Smooth muscle cell (in vitro differentiated cells): ENCODE results near the gene CD248. TPM values are rescaled to one million over a fixed set of nuclear protein-coding genes. Genes with fewer than 3 reads are reported as not detected.
"Not testable (repeated sequence)": the region's sequence is repeated elsewhere in the genome, so short reads cannot be mapped to it uniquely, and the experiment has no call there.

Experiments
- DNase-seq: peaks from one replicate; lab custom pipeline; 2025; ENCODE audit not compliant: unreplicated experiment; lab: John Stamatoyannopoulos, UW
- H2AFZ ChIP-seq: fragments of 200-600 bp; sonication (generic); 2 replicates; pipeline ENCODE4 v1.6.0; 2016; ENCODE audit warnings: antibody characterized with exemption, low read depth, mild to moderate bottlenecking
- H3F3A ChIP-seq: fragments of 200-600 bp; sonication (generic); 2 replicates; pipeline ENCODE4 v1.6.0; 2017; ENCODE audit warnings: antibody characterized with exemption, low read depth
- H3K27ac ChIP-seq: fragments of 200-600 bp; sonication (generic); 2 replicates; pipeline ENCODE4 v1.5.1; 2016; ENCODE audit warnings: low read depth, mild to moderate bottlenecking
- H3K27me3 ChIP-seq: fragments of 200-600 bp; sonication (generic); 2 replicates; pipeline ENCODE4 v1.6.1; 2016; ENCODE audit warnings: low read depth, mild to moderate bottlenecking
- H3K36me3 ChIP-seq: fragments of 200-600 bp; sonication (generic); 2 replicates; pipeline ENCODE4 v1.5.1; 2016; ENCODE audit warnings: low read depth
- H3K4me1 ChIP-seq: fragments of 200-600 bp; sonication (generic); 2 replicates; pipeline ENCODE4 v1.5.1; 2016; ENCODE audit warnings: low read depth
- H3K4me2 ChIP-seq: fragments of 200-600 bp; sonication (generic); 2 replicates; pipeline ENCODE4 v1.6.0; 2016; ENCODE audit warnings: mild to moderate bottlenecking
- H3K4me3 ChIP-seq: fragments of 200-600 bp; sonication (generic); 2 replicates; pipeline ENCODE4 v1.5.1; 2016; ENCODE audit warnings: mild to moderate bottlenecking
- H3K79me2 ChIP-seq: fragments of 200-600 bp; sonication (generic); 2 replicates; pipeline ENCODE4 v1.6.0; 2016; ENCODE audit warnings: low read depth, mild to moderate bottlenecking
- H3K9ac ChIP-seq: fragments of 200-600 bp; sonication (generic); 2 replicates; pipeline ENCODE4 v1.6.0; 2016; ENCODE audit warnings: low read depth
- H3K9me3 ChIP-seq: fragments of 200-600 bp; sonication (generic); replicated peaks from 2 replicates; pipeline ENCODE4 v1.5.1; 2016; ENCODE audit warnings: low read depth
- H4K20me1 ChIP-seq: fragments of 200-600 bp; sonication (generic); 2 replicates; pipeline ENCODE4 v1.6.0; 2016; ENCODE audit warnings: low read depth
- CTCF ChIP-seq: fragments of 200-600 bp; sonication (generic); IDR thresholded peaks from 2 replicates; pipeline ENCODE4 v1.5.1; 2017; ENCODE audit warnings: borderline replicate concordance, mild to moderate bottlenecking, antibody characterized with exemption; ENCODE audit not compliant: insufficient read depth, poor library complexity, severe bottlenecking
- WGBS: methylation state at CpG from one replicate; pipeline ENCODE4 v1.1.7; 2016; ENCODE audit warnings: low lambda C conversion rate; 5-methylcytosine and 5-hydroxymethylcytosine counted together
- polyA plus RNA-seq: library from polyadenylated mRNA; unstranded; fragments of >200 nt; fragmentation: Nextera tagmentation; extraction: Ambion mirVana; gene quantifications from 2 replicates; pipeline ENCODE4 v1.2.1, GENCODE V29; 2016
- total RNA-seq: library from RNA; depleted of rRNA; stranded (reverse); fragments of >200 nt; gene quantifications from 2 replicates; pipeline ENCODE4 v1.2.3, GENCODE V29; 2014

Gene CD248
- total and polyA plus RNA-seq, 2 experiments from 2014 or later: 35.5 to 287 TPM

GRCh38 chr11:66311470-66311964 lies 5.3 kb downstream of the CD248 start:
- peaks cover 24% of the 10 kb centered on the region for H3K4me1 ChIP-seq
- H3K27ac ChIP-seq: peak overlapping the region; percentile 9
- no peak for TF ChIP-seq CTCF
- peak overlapping the region; percentile 73 for H3K4me2 ChIP-seq
- H3K27me3 ChIP-seq: no peaks in the 10 kb centered on the region
- no peak overlapping the region for H2AFZ ChIP-seq
- peak overlapping the region; percentile 47 for H3K4me3 ChIP-seq
- no peak for DNase-seq
- no peak overlapping the region for H3K9ac ChIP-seq
- peaks cover 25% of the 10 kb centered on the region for H3F3A ChIP-seq
- peaks cover 4% of the 10 kb centered on the region for H4K20me1 ChIP-seq
- WGBS: 21% methylated on average over 26 of the region's 26 CpGs
- H3K9me3 ChIP-seq: no peaks in the 10 kb centered on the region
- H3K36me3 ChIP-seq: no peaks in the 10 kb centered on the region
- H3K79me2 ChIP-seq: peaks cover 25% of the 10 kb centered on the region

GRCh38 chr11:66310803-66311440 lies 5.9 kb downstream of the CD248 start:
- H4K20me1 ChIP-seq, H2AFZ ChIP-seq, H3K27me3 ChIP-seq, H3K9ac ChIP-seq, H3K4me2 ChIP-seq, H3K36me3 ChIP-seq, DNase-seq, H3K9me3 ChIP-seq, H3K4me3 ChIP-seq, H3K27ac ChIP-seq: not testable (repeated sequence)
- 72% methylated on average over 18 of the region's 18 CpGs for WGBS
- H3K4me1 ChIP-seq: peaks cover 19% of the 10 kb centered on the region
- peaks cover 23% of the 10 kb centered on the region for H3F3A ChIP-seq
- peaks cover 19% of the 10 kb centered on the region for H3K79me2 ChIP-seq

- TF ChIP-seq CTCF: no peak
Measured at GRCh38 chr11:66310324-66310723, 6.5 kb downstream of the CD248 start.

GRCh38 chr11:66309475-66309874 lies 7.4 kb downstream of the CD248 start:
- H3K4me3 ChIP-seq: no peak overlapping the region
- no peak overlapping the region for H3K9ac ChIP-seq
- H3K27me3 ChIP-seq: no peaks in the 10 kb centered on the region
- no peak overlapping the region for H3K4me2 ChIP-seq
- TF ChIP-seq CTCF: no peak
- H3K9me3 ChIP-seq: no peaks in the 10 kb centered on the region
- H3K79me2 ChIP-seq: peaks cover 5% of the 10 kb centered on the region
- H3K4me1 ChIP-seq: peaks cover 16% of the 10 kb centered on the region
- H3K27ac ChIP-seq: no peak overlapping the region
- no peak for DNase-seq
- H2AFZ ChIP-seq: no peak overlapping the region
- H4K20me1 ChIP-seq: no peaks in the 10 kb centered on the region
- H3K36me3 ChIP-seq: no peaks in the 10 kb centered on the region
- peaks cover 20% of the 10 kb centered on the region for H3F3A ChIP-seq
- 33% methylated on average over 3 of the region's 3 CpGs for WGBS

More at GRCh38 chr11:66310324-66310723, 6.5 kb downstream of the CD248 start:
- DNase-seq: no peak
- H4K20me1 ChIP-seq: no peaks in the 10 kb centered on the region
- H3K4me2 ChIP-seq: no peak overlapping the region
- 83% methylated on average over 8 of the region's 8 CpGs for WGBS
- no peak overlapping the region for H3K4me3 ChIP-seq
- no peak overlapping the region for H3K9ac ChIP-seq
- H3F3A ChIP-seq: peaks cover 23% of the 10 kb centered on the region
- no peak overlapping the region for H2AFZ ChIP-seq
- no peaks in the 10 kb centered on the region for H3K27me3 ChIP-seq
- H3K27ac ChIP-seq: no peak overlapping the region
- H3K4me1 ChIP-seq: peaks cover 19% of the 10 kb centered on the region
- H3K9me3 ChIP-seq: no peaks in the 10 kb centered on the region
- peaks cover 13% of the 10 kb centered on the region for H3K79me2 ChIP-seq
- no peaks in the 10 kb centered on the region for H3K36me3 ChIP-seq
